Activated CD8-positive, alpha-beta T cell treated with anti-CD3 and anti-CD28 coated beads for 36 hours (primary cell): ENCODE data around the gene MYO5C. TPM values are rescaled to one million over a fixed set of nuclear protein-coding genes. Genes with fewer than 3 reads are reported as not detected.
"Not testable (repeated sequence)": the region's sequence is repeated elsewhere in the genome, so short reads cannot be mapped to it uniquely, and the experiment has no call there.

Experiments
- ATAC-seq: fragments of 200-7000 bp; cut with Tn5 transposase; one replicate; pipeline ENCODE4 v1.10.0; 2021; ENCODE audit warnings: mild to moderate bottlenecking, moderate library complexity
- CTCF ChIA-PET: fragments of 350-600 bp; sonication (Branson Sonifier 250); formaldehyde crosslinking; loops from one replicate; lab custom pipeline; 2021; ENCODE audit warnings: antibody characterized with exemption; lab: Charles Lee
- POLR2A ChIA-PET: fragments of 350-600 bp; sonication (Branson Sonifier 250); formaldehyde crosslinking; loops from one replicate; lab custom pipeline; 2021; ENCODE audit warnings: antibody characterized with exemption; lab: Charles Lee
- DNase-seq: peaks from one replicate; pipeline ENCODE4 v3.0.0-alpha.2; 2020
- H3K27ac Mint-ChIP-seq: one replicate; pipeline ENCODE4 v1.8.0; 2021; ENCODE audit warnings: mild to moderate bottlenecking, mixed read lengths
- H3K27me3 Mint-ChIP-seq: one replicate; pipeline ENCODE4 v1.8.0; 2021; ENCODE audit warnings: mixed read lengths
- H3K36me3 Mint-ChIP-seq: one replicate; pipeline ENCODE4 v1.8.0; 2021; ENCODE audit warnings: low read depth, mixed read lengths
- H3K4me1 Mint-ChIP-seq: one replicate; pipeline ENCODE4 v1.8.0; 2021; ENCODE audit warnings: low read depth, mixed read lengths
- H3K4me3 Mint-ChIP-seq: one replicate; pipeline ENCODE4 v1.8.0; 2021; ENCODE audit warnings: mild to moderate bottlenecking, moderate library complexity, mixed read lengths
- H3K9me3 Mint-ChIP-seq: one replicate; pipeline ENCODE4 v1.8.0; 2021; ENCODE audit warnings: mixed read lengths
- CTCF ChIP-seq: fragments of 200-600 bp; IDR thresholded peaks from one replicate; pipeline ENCODE4 v1.8.0; 2022; ENCODE audit warnings: antibody characterized with exemption, mild to moderate bottlenecking
- intact Hi-C: fragments of 100-400 bp; cut with micrococcal nuclease; formaldehyde crosslinking; loops from one replicate; pipeline ENCODE4 v1.10.0; 2022
- total RNA-seq, 2 experiments: library from RNA; stranded (reverse); gene quantifications; one replicate each; pipeline ENCODE4 v1.2.3, GENCODE V29; 2021

The MYO5C gene
- total RNA-seq, 2 experiments from 2014 or later: 1.3 to 1.9 TPM

- POLR2A ChIA-PET: interaction anchor here (0.6 kb wide), 1 partner anchor 252 kb away, joined by 3 read pairs; no protein-coding TSS in a partner anchor
- H3K9me3 Mint-ChIP-seq: no peaks in the 10 kb centered on the region
- H3K27me3 Mint-ChIP-seq: peaks cover 19% of the 10 kb centered on the region
- CTCF ChIA-PET: no interaction called here
- H3K4me1 Mint-ChIP-seq: peaks cover 3% of the 10 kb centered on the region
- ATAC-seq (peak; percentile 60), DNase-seq (no peak)
- no peaks in the 10 kb centered on the region for H3K36me3 Mint-ChIP-seq
- TF ChIP-seq CTCF: no peak
- intact Hi-C loops: no loop called here
- H3K4me3 Mint-ChIP-seq: no peak overlapping the region
- no peak overlapping the region for H3K27ac Mint-ChIP-seq
Measured at GRCh38 chr15:52290329-52290728, 5.3 kb downstream of the MYO5C start.

DNA sequence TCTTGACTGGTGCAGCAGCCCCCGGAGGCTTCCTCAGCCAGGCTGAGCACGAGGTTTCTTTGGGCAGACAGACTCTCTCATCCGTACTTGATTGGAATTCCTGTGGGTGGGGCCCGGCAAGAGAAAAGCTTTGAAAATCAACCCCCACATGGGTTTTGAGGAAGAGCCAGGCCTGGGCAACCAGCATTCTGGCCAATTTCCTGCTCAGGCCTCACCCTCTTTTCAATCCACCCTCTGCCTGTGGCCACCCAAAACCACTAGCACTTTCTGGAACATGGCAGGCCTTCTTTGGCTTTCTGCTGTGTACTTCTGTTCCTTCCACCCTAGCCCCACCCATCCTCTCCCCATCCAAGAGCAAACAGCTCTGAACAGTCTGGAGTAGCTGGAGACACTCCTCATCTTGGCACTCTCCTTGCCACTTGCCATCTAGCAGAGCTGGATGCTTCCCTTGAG is 5.9 kb downstream of the MYO5C start:
- H3K27me3 Mint-ChIP-seq: peaks cover 15% of the 10 kb centered on the region
- no peak for TF ChIP-seq CTCF
- intact Hi-C loops: no loop called here
- ATAC-seq (no peak), DNase-seq (no peak)
- H3K9me3 Mint-ChIP-seq: no peaks in the 10 kb centered on the region
- H3K27ac Mint-ChIP-seq: no peak overlapping the region
- CTCF ChIA-PET: no interaction called here
- peaks cover 3% of the 10 kb centered on the region for H3K4me1 Mint-ChIP-seq
- POLR2A ChIA-PET: no interaction called here
- H3K4me3 Mint-ChIP-seq: no peak overlapping the region
- H3K36me3 Mint-ChIP-seq: no peaks in the 10 kb centered on the region

DNA sequence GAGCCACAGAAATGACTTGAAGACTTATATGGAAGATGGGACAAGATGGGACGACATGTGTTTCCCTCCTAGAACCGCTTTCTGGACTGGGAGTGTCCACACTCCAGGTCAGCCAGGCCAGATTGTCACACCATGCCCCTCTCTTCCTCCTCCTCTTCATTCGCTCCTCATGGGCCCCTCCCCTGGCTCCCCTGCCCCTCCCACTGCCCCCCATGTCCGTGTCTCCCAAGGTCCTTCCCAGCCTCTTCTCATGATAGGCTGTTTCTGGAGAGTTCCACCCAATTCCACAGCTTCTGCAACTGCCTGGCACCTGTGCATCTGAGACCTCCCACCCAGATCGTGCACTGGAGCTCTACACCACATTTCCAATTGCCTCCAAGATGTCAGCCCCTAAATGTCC is 6.6 kb downstream of the MYO5C start:
- Mint-ChIP-seq H3K4me3 (no peak overlapping the region), H3K36me3 (no peaks in the 10 kb centered on the region), H3K4me1 (peaks cover 3% of the 10 kb centered on the region), H3K9me3 (no peaks in the 10 kb centered on the region), H3K27me3 (peaks cover 9% of the 10 kb centered on the region), H3K27ac (no peak overlapping the region)
- ChIA-PET POLR2A (no interaction called here), CTCF (interaction anchor here (2.4 kb wide), 1 partner anchor 32 kb away, joined by 12 read pairs; no protein-coding TSS in a partner anchor)
- no peak for TF ChIP-seq CTCF
- ATAC-seq (no peak), DNase-seq (no peak)
- intact Hi-C loops: no loop called here

DNA sequence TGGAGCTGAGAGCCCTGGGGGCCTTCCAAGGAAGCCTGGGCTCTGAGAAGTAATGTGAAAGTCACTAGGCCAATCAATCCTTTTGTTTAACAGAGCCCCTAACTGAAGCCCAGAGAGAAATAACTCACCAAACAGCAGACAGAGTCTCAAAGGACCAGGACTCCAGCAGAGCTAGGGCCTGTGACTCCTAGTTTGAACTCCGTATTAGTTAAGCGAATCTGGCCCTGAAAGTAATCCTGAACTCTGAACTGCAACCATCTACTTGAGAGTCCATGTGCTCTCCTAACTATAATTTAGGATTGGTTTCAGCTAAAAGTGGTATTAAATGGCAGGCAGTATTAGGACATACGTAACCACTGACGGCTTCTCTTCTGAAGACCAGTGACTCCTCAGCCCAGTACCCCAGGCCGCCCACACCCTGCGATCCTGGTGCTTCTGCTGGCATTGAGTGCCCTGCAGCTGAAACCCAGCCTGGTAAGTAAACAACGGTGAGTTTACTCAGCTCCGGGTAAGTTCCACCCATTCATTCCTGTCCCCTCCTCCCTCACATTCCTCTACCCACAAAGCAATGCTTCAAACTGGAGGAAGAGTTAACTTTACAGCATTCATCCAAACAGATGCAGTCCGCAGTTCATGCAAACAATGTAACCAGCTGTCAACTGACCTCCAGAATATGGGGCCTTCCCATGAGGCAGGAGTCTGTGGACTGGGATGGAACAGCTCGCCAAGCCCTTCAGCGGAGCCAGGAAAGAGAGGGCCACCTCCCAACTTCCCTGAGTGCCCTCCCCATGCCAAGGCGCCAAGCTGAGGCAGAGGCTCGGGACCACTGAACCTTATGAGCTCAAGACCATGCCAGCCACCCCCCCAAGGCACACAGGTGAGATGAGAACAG is 7.3 kb downstream of the MYO5C start:
- Mint-ChIP-seq H3K4me1 (peaks cover 3% of the 10 kb centered on the region), H3K27ac (no peak overlapping the region), H3K27me3 (peaks cover 2% of the 10 kb centered on the region), H3K9me3 (no peaks in the 10 kb centered on the region), H3K36me3 (no peaks in the 10 kb centered on the region), H3K4me3 (no peak overlapping the region)
- no peak for TF ChIP-seq CTCF
- ATAC-seq: no peak
- DNase-seq: no peak
- intact Hi-C loops: no loop called here
- POLR2A ChIA-PET: interaction anchor here (1.2 kb wide), 1 partner anchor 320 kb away, joined by 3 read pairs; no protein-coding TSS in a partner anchor
- CTCF ChIA-PET: interaction anchor here (2.4 kb wide), 1 partner anchor 31 kb away, joined by 12 read pairs; no protein-coding TSS in a partner anchor

- no peaks in the 10 kb centered on the region for H3K9me3 Mint-ChIP-seq
- ChIA-PET POLR2A (no interaction called here), CTCF (interaction anchor here (2.4 kb wide), 1 partner anchor 30 kb away, joined by 12 read pairs; no protein-coding TSS in a partner anchor)
- peaks cover 3% of the 10 kb centered on the region for H3K4me1 Mint-ChIP-seq
- no peak for TF ChIP-seq CTCF
- H3K36me3 Mint-ChIP-seq: no peaks in the 10 kb centered on the region
- no peak for DNase-seq
- no peak for ATAC-seq
- no peak overlapping the region for H3K4me3 Mint-ChIP-seq
- H3K27ac Mint-ChIP-seq: no peak overlapping the region
- intact Hi-C loops: no loop called here
- H3K27me3 Mint-ChIP-seq: no peaks in the 10 kb centered on the region
Measured at GRCh38 chr15:52287114-52287513, 8.5 kb downstream of the MYO5C start.

DNA sequence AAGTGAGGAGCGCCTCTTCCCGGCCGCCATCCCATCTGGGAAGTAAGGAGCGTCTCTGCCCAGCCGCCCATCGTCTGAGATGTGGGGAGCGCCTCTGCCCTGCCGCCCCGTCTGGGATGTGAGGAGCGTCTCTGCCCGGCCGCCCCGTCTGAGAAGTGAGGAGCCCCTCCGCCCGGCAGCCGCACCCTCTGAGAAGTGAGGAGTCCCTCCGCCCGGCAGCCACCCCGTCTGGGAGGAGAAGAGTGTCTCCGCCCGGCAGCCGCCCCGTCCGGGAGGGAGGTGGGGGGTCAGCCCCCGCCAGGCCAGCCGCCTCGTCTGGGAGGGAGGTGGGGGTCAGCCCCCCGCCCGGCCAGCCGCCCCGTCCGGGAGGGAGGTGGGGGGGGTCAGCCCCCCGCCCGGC is 9.7 kb downstream of the MYO5C start:
- DNase-seq, CTCF ChIA-PET, H3K36me3 Mint-ChIP-seq, POLR2A ChIA-PET, H3K4me1 Mint-ChIP-seq, ATAC-seq, H3K9me3 Mint-ChIP-seq, H3K4me3 Mint-ChIP-seq, H3K27ac Mint-ChIP-seq, intact Hi-C loops, H3K27me3 Mint-ChIP-seq: not testable (repeated sequence)
